ENCODE data around the gene KRTAP12-2.
"Not testable (repeated sequence)": the region's sequence is repeated elsewhere in the genome, so short reads cannot be mapped to it uniquely, and the experiment has no call there.

Gene KRTAP12-2

DNA sequence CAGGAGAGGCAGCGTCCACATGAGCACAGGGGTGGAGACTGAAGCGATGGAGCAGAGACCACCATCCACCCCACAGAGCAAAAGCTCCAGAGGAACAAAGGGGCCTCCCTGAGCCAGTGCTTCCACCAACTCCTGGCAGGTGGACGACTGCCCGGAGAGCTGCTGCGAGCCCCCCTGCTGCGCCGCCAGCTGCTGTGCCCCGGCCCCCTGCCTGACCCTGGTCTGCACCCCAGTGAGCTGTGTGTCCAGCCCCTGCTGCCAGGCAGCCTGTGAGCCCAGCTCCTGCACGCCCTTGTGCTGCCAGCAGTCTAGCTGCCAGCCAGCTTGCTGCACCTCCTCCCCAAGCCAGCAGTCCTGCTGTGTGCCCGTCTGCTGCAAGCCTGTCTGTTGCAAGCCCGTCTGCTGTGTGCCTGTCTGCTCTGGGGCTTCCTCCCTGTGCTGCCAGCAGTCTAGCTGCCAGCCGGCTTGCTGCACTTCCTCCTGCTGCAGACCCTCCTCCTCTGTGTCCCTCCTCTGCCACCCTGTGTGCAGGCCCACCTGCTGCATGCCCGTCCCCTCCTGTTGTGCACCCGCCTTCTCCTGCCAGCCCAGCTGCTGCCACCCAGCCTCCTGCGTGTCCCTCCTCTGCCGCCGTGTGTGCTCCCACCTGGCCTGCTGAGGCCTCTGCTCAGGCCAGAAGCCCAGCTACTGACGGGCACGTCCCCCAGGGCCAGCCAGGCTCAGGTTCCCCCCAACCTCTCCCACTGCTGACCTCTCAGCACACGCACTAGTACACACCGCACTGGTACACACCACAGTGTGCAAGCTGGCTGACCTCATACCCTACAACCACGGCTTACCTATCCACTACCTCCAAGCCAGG, 35.6 kb upstream of the KRTAP12-2 start:
- DNase-seq (ENCODE audit: low read depth, low spot score): no peak

DNA sequence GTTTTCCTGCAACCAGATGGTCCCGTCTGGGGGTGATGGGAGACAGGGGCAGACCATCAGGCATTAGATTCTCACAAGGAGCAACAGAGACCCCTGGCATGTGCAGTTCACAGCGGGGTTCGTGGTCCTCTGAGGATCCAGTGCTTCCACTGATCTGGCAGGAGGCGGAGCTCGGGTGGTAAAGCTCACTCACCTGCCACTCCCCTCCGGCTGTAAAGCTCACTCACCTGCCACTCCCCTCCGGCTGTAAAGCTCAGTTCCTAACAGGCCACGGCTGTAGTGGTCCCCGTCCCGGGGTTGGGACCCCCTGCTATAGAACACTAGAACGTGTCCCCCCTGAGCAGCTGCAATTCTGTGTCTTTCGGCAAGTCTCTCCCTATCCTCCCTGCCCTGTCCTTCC, 34.8 kb upstream of the KRTAP12-2 start:
- DNase-seq (ENCODE audit: low read depth, low spot score): no peak

- DNase-seq (ENCODE audit: low read depth, low spot score): no peak
These were observed 34.3 kb upstream of the KRTAP12-2 start for GRCh38 chr21:44701023-44701400.

GRCh38 chr21:44700101-44701022, 33.6 kb upstream of the KRTAP12-2 start:
- DNase-seq (ENCODE audit: low read depth, low spot score): no peak

DNA sequence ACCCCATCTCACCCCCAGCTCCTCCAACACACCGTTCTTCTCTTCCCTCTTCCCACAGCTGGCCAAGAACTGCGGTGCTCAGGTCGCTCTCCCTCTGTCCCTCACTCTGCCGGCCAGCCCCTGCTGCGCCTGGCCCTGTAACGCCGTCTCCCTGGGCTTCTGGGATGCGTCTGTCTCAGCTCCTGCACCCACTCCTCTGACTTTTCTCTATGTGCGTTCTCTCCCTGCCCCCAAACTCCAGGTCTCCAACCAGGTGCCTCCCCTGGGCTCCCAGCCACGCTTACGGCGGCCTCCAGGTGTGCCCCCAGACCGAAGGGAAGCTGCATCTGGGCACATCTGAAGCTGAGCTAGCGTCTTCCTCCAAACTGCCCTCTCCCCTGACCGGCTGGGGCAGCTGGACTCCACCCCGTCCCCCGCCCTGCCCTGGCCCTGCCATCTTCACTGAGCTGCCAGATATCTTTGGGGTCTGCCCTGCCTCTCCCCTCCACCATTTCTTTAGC, 32.8 kb upstream of the KRTAP12-2 start:
- DNase-seq (ENCODE audit: low read depth, low spot score): no peak

GRCh38 chr21:44697811-44698734, 31.3 kb upstream of the KRTAP12-2 start:
- DNase-seq (ENCODE audit: low read depth, low spot score): no peak

GRCh38 chr21:44697172-44697810, 30.6 kb upstream of the KRTAP12-2 start, which contains the start of gene KRTAP10-12:
Gene KRTAP10-12 (plus strand): TSS chr21:44697172. CDS start chr21:44697202, 30 bp downstream.
- DNase-seq (ENCODE audit: low read depth, low spot score): not testable (repeated sequence)

DNA sequence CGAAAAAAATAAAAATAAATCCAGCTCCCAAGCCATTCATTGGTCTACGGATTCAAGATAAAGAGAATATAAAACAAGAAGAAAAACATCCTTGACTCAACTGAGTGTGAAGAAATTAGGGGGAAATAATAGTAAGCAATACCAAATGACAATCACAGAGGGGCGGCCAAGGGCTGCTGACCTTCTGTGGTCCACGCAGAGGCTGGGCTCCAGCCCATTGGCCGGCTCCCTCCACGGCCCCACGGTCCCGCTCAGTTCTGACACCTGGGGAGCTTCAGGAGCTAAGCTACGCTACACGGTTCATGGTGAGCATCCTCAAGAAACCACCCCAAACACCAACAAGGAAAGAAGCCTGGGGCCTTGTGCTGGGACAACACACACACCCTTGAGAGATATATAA, 29.8 kb upstream of the KRTAP12-2 start:
- no peak for DNase-seq (ENCODE audit: low read depth, low spot score)

DNA sequence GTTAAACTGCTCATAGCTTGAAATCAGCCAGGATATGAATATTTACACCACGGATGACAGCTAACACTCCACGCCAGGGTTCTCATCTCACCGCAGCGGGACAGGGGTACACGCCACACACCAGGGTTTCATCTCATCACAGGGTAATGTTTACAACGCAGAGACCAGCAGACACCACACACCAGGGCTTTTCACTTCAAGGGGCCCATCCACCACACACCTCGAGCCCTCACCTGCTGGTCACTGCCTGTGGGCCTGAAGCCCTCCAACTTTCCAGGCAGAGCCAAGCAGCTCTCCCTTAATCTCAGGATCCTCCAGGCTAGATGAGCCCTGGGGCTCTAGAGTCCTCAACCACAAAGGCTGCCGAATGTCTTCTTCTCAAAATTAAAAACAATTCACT, 28.9 kb upstream of the KRTAP12-2 start:
- DNase-seq (ENCODE audit: low read depth, low spot score): no peak

DNA sequence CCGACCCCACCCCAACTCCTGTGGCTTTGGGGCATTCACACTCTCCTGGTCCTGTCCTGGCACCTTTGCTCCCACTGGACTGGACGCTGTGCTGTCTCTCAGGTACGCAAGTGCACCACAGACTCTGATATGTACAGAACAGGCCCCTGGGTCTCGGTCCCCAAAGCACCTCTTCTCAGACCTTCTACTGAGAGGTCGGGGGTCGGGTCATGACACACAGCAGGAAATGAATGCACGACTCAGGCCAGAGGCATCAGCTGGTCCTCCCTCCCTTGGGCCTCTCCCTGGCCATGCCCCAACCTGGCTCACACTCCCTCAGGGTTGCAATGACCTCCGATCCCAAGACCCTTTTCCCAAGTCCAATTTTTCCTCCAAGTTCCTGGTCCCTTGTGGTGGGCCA, 28.5 kb upstream of the KRTAP12-2 start:
- no peak for DNase-seq (ENCODE audit: low read depth, low spot score)

GRCh38 chr21:44694776-44695175, 28.0 kb upstream of the KRTAP12-2 start:
- no peak for DNase-seq (ENCODE audit: low read depth, low spot score)

DNA sequence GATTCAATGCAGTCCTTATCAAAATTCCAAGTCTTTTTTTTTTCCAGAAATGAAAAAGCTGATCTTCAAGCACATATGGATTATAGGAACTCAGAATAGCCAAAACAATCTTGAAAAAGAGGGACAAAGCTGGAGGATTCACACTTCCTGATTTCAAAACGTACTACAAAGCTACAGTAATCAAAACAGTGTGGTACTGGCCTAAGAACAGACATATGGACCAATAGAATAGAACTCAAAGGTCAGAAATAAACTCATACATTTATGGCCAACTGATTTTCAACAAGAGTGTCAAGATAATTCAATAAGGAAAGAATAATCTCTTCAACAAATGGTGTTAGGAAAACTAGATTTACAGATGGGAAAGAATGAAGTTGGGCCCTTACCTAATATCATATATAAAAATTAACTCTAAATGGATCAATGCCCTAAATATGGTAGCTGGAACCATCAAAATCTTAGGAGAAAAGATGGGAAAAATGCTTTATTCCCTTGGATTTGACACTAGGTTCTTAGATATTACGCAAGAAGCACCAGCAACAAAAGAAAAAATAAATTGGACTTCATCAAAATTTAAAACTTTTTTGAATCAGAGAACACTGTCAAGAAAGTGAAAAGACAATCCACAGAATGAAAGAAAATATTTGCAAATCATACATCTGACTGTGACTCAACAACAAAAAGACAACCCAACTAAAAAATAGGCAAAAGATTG, 26.2 kb upstream of the KRTAP12-2 start:
- DNase-seq (ENCODE audit: low read depth, low spot score): no peak

DNA sequence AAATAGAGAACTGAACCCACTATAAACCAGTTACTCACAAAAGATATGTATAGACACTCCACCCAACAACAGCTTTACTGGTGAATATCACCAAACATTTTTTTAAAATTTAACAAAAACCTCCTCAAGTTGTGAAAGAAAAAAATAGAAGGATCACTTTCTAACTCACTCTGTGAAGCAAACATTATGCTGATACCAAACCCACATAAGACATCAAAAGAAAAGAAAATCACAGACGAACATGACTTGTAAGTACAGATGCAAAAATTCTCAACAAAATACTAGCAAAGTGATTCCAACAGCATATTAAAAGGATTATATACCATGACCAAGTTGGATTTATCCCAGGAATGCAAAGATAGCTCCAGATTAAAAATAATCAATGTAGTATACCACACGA, 25.0 kb upstream of the KRTAP12-2 start:
- DNase-seq (ENCODE audit: low read depth, low spot score): no peak

DNA sequence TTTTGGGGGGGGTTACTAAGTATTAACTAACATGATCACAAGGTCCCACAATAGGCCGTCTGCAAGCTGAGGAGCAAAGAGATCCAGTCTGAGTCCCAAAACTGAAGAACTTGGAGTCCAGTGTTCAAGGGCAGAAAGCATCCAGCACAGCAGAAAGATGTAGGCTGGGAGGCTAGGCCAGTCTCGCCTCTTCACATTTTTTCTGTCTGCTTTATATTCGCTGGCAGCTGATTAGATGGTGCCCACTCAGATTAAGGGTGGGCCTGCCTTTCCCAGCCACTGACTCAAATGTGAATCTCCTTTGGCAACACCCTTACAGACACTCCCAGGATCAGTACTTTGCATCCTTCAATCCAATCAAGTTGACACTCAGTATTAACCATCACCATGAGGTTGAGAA, 23.0 kb upstream of the KRTAP12-2 start:
- not testable (repeated sequence) for DNase-seq (ENCODE audit: low read depth, low spot score)

- DNase-seq (ENCODE audit: low read depth, low spot score): no peak
These were observed 20.9 kb upstream of the KRTAP12-2 start for GRCh38 chr21:44687671-44688070.

- DNase-seq (ENCODE audit: low read depth, low spot score): no peak
These were observed 20.3 kb upstream of the KRTAP12-2 start for GRCh38 chr21:44686843-44687561.

GRCh38 chr21:44686000-44686781, 19.5 kb upstream of the KRTAP12-2 start:
- no peak for DNase-seq (ENCODE audit: low read depth, low spot score)

DNA sequence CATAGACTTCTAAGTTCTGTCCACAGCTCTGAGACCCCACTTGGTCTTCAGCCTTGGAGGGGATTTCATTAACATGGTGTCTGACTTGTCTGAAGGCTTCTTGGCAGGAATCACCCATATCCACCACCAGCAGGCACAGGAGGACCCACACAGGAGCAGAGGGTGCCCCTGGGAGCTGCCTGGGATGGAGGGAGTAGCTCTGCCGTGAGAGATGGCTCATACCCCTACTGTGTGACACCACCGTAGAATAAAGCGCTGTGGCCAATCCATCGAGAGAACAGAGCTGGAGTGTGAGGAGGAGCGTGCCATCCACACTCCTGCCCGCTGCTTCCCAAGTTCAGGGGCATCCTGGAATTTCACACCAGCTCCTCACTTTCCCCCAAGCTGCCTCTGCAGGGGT, 18.3 kb upstream of the KRTAP12-2 start:
- DNase-seq (ENCODE audit: low read depth, low spot score): not testable (repeated sequence)

DNA sequence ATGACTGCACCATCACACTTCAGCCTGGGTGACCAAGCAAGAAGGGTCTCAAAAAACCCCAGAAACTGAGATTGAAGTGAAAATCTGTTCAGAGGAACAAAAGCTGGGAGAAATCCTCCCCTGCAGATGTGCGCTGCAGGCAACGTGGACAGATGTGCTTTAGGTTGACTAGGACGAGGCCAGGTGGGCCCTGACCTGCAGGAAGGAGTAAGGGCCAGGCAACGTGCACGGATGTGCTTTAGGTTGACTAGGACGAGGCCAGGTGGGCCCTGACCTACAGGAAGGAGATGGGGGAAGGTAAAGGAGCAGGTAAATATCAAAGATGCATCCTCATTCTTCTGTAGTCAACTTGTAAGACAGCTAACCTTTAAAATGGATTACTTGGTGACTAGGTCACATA, 17.8 kb upstream of the KRTAP12-2 start:
- no peak for DNase-seq (ENCODE audit: low read depth, low spot score)

Measured in activated naive CD8-positive, alpha-beta T cell treated with anti-CD3 and anti-CD28 coated beads, Interleukin-2, amount 50 U/mL, for 16 hours (primary cell).